Activated CD4-positive, alpha-beta T cell treated with anti-CD3 and anti-CD28 coated beads, Interleukin-10, Interleukin-2, amounts not matched to agents 100 ng/mL and 50 ng/mL, durations not matched to agents 16 hours and 8 hours (primary cell): Measurements from ENCODE around the gene AIFM3.
"Not testable (repeated sequence)": the region's sequence is repeated elsewhere in the genome, so short reads cannot be mapped to it uniquely, and the experiment has no call there.

ENCODE experiments used
- DNase-seq: peaks from one replicate; pipeline ENCODE4 v3.0.0-alpha.2; 2020

Gene AIFM3

DNA sequence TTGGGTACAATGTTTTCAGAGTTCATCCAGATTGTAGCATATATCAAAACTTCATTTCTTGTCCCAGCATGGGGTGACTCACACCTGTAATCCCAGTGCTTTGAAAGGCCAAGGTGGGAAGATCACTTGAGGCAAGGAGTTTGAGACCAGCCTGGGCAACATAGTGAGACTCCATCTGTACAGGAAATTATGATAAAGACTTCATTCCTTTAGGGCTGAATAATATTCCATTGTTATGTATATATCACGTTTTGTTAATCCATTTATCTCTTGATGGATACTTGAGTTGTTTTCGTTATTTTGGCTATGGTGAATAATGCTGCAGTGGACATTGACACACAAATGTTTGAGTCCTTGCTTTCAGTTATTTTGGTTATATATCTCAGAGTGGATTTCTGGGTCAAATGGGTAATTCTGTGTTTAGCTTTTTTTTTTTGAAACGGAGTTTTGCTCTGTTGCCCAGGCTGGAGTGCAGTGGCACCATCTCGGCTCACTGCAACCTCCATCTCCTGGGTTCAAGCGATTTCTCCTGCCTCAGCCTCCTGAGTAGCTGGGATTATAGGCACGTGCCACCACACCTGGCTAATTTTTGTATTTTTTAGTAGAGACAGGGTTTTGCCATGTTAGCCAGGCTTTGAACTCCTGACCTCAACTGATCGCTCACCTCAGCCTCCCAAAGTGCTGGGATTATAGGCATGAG, 24.7 kb upstream of the AIFM3 start:
- DNase-seq: not testable (repeated sequence)

DNA sequence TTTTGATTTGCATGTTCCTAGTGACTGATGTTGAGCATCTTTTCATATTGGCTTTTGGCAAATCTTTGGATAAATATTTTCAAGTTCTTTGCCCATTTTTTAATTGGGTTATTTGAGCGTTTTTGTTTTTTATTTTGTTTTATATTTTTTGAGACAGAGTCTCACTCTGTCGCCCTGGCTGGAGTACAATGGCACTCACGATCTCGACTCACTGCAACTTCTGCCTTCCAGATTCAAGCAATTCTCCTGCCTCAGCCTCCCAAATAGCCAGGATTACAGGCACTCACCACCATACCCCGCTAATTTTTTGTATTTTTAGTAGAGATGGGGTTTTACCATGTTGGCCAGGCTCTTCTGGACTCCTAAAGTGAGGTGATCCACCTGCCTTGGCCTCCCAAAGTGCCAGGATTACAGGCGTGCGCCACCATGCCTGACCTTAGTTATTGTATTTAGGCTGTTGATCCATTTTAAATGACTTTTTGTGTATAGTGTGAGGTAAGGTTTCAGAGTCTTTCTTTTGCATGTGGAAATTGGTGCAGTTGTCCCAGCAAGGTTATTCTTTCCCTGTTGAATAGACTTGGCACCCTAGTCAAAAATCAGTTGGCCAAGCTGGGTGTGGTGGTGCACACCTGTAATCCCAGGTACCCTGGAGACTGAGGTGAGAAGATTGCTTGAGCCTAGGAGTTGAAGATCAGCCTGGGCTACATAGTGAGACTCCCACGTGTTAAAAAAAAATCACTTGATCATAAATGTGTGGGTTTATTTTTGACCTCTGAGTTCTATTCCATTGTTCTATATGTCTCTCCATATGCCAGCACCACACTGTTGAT, 23.7 kb upstream of the AIFM3 start:
- DNase-seq: no peak

DNA sequence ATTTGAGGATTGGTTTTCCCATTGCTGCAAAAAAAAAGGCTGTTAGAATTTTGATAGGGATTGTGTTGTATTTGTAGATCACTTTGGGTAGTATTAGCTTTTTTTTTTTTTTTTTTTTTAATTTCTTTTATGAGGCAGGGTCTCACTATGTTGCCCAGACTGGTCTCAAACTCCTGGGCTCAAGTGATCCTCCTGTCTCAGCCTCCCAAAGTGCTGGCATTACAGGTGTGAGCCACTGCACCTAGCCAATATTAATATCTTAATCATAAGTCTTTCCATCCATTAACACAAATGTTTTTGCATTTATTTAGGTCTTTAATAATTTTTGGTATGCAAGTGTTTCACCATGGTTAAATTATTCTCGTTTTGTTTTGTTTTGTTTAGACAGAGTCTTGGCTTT, 23.0 kb upstream of the AIFM3 start:
- DNase-seq: no peak

DNA sequence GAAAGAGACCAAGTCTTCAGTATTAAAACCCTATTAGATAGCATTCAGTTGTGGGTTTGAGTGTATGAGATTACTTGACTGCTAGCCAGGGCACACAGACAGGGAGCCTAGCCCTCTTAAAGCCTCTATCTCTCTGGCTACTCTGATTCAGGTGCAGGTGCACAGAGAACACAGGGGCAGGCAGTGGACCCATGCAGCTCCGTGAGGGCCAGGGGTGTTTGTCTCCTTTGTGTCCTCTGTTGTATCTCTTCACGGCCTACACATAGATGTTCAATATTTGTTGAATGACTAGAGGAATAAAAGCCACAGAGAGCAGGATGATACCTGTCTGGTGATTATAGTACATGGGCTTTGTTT, 21.5 kb upstream of the AIFM3 start:
- DNase-seq: no peak

DNA sequence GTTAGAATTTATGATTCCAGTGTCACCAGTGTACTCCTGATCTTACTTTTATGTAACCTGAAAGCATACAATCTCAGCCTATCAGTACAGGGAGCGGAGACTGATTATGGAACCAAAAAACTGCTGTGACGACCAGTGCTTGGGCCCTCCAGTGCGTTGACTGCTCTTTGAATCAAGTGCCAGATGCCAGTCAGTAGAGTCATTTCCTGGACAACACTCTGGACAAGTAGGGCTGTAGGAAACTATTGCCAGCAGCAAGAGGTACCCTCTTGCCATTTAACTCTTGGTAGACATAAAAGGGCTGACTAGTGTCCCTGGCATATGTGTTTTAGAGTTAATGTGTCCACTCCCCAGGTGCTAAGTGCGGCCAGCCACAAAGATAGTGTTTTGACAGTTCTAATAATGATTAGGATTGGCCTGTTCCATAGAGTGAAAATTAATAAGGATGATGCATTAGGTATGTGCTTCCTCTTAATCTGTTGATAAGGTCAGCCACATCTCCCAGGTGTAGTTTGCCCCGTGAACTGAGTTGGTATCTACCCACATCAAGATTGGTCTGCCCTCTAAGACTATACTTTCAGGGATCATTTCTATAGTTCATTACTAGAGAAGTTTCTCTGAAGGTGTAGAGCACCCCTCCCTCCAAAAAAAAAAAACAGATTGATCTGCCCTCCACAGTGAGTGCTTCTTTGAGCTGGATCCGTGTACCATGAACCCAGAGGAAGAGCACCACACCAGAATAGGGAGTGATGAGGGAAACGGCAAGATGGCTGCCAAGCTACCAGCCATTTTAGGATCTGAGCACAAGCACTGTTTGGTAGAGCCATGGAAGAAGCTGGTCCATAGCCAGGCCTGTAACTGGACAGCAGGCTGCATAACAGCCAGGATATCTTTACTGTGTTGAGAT, 20.7 kb upstream of the AIFM3 start:
- DNase-seq: no peak

DNA sequence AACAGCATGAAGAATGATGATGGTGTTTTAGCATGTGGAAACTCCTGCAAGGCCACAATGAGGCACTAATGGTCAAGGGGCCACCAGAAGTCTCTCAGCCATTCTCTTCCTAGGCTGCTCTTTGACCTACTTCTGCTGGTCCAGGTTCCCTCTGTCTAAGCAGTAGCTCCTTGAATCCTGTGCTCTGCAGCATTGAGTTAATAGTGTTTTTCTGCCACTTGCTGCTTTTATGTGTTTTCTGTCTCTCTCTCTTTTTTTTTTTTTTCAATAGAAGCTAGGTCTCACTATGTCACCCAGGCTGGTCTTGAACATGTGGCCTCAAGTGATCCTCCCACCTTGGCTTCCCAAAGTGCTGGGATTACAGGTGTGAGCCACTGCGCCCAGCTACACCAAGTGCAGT, 20.1 kb upstream of the AIFM3 start:
- no peak for DNase-seq

DNA sequence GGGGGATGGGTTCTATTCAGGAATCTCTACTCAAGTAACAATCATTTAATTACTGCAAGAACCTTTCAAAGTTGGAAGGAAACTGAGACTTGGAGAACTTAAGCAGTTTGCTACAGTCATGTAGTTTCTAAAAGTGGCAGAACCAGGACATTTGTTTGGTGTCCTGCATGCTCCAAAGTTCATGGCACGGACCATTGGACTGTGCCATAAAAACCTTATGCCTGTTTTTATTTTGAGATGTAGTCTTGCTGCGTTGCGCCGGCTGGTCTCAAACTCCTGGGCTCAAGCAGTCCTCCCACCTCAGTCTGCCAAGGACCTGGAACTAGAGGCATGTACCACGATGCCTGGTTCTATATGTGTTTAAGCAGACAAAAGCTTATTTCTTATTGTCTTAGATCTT, 18.6 kb upstream of the AIFM3 start:
- DNase-seq: no peak

DNA sequence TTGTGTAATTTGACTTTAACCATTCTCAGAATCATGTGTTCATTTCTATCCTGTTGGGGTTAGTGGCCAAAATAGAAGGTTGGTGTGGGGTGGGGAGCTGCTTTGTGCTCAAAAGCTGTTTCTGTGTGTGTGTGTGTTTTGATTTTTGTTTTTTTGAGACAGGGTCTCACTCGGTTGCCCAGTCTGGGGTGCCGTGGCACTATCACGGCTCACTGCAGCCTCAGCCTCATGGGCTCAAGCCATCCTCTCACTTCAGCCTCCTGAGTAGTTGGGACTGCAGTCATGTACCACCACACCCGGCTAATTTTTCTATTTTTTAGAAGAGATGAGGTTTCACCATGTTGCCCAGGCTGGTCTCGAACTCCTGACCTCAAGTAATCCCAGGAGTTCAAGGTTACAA, 18.1 kb upstream of the AIFM3 start:
- DNase-seq: no peak

DNA sequence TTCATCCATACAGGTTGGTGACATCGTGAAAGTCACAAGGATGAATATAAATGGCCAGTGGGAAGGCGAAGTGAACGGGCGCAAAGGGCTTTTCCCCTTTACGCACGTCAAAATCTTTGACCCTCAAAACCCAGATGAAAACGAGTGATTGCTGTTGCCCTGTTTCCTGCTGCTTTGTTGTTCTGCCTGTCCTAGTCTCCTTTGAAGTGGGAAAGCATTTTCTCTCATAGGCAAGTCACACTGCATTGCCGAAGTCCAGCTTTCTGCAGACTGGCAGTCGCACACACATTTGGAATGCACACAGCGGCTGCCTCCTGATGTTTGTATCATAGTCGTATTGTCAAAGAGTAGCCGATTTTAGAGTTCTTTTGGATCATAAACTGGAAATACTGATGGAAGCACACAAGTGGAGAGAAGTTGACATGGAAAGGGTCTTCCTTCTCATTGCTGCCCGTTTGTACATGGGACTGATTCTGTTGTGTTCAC, 17.3 kb upstream of the AIFM3 start:
- DNase-seq: no peak

DNA sequence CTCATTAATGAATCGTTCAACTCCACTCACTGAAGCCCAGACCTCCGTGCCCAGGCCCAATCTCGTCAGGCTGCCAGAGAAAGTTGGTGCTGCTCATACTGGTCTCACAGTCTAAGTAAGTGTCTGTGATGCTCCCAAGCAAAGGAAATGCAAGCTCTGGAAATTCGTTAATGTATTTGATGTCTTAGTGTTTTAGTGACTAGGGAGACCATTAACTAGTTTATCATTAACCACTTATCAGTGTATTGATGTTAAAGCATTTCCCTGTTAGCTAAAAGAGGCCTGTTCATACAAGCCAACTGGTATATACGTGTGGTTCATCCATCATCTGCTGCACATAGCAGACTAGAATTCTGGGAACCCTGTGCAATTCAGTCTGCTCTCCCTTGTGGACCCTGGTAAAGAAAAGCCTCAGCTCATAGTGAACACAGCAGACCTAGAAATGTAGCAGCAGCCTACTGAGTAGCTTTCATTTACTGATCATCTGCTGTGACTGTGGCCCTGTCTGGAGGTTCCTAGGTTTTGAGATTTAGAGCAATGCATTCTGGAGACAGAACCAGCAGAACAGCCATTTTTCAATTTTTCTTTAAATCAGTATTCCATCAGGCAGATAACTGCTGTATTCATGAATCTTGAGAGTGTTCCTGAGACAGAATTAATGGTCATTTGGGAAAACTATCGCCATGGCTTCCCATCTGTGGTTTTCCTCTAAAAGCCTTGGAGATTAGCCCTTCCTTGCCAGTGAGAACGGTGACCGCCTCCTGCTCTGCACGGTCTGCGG, 15.7 kb upstream of the AIFM3 start:
- no peak for DNase-seq

DNA sequence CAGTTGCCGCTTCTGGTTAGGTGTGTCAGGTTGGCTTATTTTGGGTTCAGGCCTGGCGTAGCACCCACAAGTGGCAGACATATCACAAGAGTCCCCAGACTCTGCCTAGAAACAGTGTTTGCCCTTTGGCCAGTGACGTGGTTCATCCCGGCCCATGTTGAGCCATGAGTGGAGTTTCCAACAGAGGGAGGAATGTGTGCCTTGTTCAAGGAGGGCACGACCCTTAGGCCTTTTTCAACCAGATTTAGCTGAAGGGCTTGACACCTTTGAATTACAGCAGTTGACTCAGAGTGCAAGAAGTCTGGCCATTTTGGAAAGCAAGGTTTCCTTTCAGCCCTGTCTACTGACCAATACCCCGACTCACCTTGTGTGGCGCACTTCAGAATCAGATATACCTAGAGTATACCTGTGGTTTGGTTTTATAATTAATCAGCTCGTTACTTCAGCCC, 15.1 kb upstream of the AIFM3 start:
- no peak for DNase-seq

DNA sequence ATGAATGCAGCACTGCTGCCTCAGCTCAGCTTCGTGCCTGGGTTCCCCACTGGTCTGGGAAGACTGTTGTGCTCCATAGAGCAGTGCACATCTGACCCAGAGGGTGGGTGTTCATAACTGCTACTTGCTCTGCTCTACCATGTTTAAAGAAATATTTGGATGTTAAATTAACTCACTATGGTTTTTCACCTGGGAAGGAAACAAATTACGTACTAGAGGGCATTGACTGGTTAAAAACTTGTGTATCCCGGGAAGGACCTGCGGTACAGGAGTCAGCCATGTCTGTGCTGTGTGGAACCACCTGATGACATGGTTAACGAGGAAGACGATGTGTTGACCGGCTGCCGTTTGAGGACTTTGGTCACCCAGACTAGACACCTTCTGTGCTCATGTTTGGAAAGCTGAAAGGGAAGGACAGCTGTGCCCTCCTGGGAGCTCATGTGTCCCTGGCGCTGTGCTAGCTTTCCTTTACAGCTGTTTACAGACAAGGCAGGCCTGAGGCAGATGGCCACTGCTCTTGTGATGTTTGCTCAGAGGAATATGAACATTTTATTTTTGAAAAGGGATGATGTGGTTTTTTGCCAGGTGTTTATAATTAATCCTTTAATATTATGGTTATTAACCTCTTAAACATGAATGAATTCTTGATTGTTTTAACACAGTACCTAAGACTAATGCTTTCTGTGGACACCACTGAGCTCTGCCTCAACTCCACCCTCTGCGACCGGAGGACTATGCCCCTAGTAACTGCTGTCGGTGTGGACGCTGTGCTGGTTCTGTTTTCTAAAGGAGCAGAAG, 14.3 kb upstream of the AIFM3 start:
- DNase-seq: no peak

DNA sequence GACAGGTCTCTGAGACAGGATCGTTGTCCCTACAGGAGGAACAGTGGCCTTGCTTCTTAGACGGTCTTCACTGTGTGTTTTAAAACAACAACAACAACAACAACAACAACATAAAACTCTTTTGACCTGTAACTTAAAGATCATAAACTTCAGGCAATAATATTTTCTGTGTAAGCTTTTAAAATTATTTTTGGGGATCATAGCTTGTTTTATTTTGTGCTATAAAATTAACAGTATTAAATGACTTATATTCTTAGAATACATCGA, 13.8 kb upstream of the AIFM3 start:
- no peak for DNase-seq

DNA sequence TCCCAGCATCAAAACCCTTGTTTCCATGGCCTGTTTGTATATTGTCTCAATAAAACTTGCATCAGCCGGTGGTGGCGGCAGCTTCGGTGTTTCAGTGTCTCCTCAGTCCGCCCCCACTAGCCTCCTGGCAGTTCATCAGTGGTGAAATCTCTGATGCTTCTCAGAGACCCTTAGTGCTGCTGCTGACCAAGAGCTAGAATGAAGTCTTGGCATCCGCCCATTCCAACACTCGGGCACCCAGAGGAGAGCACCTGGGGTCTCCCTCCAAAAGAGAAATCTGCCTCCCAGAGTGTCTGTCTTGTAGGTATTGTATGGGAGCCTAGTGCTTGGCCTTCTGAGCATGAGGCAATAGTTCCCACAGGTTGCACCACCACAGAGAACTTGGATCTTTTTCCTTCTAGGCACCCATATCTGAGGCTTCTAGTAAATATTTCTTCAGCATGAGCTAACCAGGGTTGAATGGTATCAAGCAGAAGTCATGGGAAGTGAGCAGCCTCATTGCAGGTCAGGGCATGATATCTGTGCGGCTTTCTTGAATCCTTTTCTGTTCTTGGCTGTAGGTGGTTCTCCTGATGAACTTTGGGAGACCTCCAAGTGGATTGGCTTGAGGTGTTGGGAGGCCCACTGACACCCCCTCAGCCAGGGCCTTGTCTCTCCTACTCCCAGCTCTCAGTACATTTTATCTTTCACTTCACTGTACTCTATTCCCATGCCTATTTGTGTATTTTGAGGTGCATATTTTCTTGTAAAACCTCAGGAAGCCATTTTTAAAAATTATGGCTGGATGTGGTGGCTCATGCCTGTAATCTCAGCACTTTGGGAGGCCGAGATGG, 13.2 kb upstream of the AIFM3 start:
- no peak for DNase-seq

DNA sequence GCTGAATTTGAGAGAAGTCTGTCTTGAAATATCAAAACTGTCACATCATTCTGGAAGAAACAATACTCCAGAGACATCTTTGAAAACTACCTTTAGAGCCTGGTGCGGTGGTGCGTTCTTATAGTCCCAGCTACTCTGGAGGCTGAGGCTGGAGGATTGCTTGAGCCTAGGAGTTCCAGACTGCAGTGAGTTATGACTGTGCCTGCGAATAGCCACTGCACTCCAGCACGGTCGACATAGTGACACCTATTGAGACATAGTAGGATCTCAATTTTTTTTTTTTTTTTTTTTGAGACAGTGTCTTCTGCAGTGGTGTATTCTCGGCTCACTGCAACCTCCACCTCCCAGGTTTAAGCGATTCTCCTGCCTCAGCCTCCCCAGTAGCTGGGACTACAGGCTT, 11.5 kb upstream of the AIFM3 start:
- no peak for DNase-seq

DNA sequence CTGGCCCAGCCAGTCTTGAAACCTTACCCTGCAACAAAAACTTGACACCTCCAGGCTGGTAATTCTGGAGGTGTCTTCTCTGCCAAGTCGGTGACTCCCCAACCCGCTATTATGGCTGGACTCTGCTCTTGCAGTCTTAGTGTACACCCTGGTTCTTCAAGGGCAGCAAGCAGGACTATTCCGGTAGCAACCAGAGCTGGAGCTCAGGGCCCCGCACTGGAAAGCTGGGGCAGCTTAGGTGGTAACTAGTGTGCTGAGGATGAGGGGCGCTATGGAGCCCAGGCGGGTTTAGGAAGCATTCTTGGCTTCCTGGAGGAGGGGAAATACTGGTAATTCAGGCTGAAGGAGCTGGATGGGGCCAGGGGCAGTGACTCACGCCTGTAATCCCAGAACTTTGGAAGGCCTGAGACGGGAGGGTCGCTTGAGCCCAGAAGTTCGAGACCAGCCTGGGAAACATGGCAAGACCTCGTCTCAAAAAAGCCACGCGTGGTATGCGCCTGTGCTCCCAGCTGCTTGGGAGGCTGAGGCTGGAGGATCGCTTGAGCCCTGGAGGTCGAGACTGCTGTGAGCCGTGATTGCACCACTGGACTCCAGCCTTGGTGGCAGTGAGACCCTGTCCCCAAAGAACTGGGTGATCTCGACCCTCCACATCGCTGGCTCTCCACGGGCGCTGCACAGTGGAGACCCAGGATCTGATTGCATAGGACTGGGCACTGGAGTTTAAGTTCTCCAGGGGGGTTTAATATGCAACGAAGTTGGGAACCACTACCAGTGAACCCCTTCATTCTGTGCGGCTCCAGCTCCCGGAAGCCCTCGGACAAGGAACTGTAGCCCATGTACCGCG, 10.6 kb upstream of the AIFM3 start:
- DNase-seq: no peak

DNA sequence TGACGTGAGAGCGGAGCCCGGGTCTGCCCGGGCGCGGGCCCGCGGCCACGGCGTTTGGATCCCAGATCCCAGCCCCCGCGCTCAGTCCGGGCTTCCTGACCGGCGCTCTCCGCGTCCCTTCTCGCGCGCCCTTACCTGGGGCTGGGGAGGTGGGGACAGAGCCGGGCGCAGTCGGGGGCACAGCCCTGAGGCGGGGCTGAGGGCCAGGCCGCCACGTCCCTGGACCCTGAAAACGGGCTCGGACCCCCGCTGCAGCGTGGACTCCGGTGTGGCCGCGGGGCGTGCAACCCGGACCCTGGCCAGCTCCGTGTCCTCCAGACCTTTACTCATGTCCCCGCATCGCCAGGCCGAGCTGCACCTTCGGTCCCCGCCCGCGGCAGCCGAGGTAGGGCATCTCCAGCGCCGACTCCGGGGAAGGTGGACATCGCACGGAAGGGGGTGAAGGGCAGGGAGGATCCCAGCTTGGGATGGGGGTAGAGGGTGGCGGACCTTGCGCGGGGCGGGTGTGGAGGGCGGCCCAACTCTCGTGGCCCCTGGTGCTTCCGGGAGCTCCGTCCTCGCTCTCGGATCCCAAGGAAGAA, 9.9 kb upstream of the AIFM3 start:
- DNase-seq: no peak

DNA sequence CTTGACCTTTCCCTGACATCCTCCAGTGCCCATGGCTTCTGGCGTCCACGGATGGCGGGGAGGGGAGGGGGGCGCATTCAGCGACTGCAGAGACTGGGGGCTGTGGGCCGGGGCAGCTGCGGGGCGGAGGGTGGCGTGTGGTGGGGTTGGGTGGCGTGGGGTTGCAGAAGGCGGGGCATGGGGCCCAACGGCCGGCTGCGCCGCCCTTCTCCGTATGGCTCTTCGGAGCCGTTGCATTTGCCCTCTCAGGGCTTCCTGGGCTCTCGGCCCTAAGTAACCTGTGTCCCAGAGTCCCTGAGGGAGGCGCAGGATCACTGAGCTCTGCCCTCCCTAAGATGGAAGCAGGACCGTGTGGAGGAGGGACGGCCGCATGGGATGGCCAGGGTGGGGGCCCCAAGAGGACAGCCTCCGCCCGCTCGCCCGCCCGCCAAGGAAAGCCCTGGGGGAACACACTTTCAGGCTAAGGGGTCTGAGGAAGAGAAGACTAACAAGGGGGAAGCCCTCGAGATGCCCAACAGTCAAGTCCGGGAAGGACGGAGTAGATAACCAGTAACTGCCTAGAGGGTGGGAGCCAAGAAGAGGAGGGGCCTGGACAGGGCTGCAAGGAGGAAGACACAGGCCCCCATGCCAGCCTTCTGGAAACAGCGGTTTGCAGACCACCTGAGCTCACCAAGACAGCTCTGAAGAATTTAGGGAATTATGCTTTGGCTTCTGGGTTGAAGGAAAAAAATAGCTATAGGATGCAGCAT, 9.2 kb upstream of the AIFM3 start:
- DNase-seq: peak; percentile 20
